H9 (cell line): ENCODE measurements around the gene TMEM234. TPM values are rescaled to one million over a fixed set of nuclear protein-coding genes. Genes with fewer than 3 reads are reported as not detected.

Experiments used
- DNase-seq: peaks from one replicate; pipeline ENCODE4 v3.0.0-alpha.2; 2017
- H2AFZ ChIP-seq: one replicate; pipeline ENCODE4 v1.6.1; 2013; ENCODE audit warnings: mild to moderate bottlenecking, low read length, control low read depth, moderate library complexity
- H2AK5ac ChIP-seq: 2 replicates; pipeline ENCODE4 v1.6.1; 2013; ENCODE audit warnings: low read length, control low read depth, mixed read lengths; ENCODE audit not compliant: insufficient read length
- H2BK120ac ChIP-seq: one replicate; pipeline ENCODE4 v1.6.1; 2013; ENCODE audit warnings: low read depth, mild to moderate bottlenecking, low read length, control low read depth, inconsistent platforms; ENCODE audit not compliant: poor library complexity, severe bottlenecking
- H2BK12ac ChIP-seq: 2 replicates; pipeline ENCODE4 v1.6.1; 2013; ENCODE audit warnings: low read length, control low read depth, mixed read lengths, low read depth; ENCODE audit not compliant: insufficient read length
- H2BK15ac ChIP-seq: 2 replicates; pipeline ENCODE4 v1.6.1; 2013; ENCODE audit warnings: low read depth, low read length, control low read depth
- H2BK20ac ChIP-seq: one replicate; pipeline ENCODE4 v1.6.1; 2013; ENCODE audit warnings: low read depth, mild to moderate bottlenecking, low read length, control low read depth, inconsistent platforms; ENCODE audit not compliant: poor library complexity, severe bottlenecking
- H2BK5ac ChIP-seq: 2 replicates; pipeline ENCODE4 v1.6.1; 2013; ENCODE audit warnings: low read length, control low read depth, mixed read lengths; ENCODE audit not compliant: insufficient read length
- H3K14ac ChIP-seq: 2 replicates; pipeline ENCODE4 v1.6.1; 2013; ENCODE audit warnings: low read length, control low read depth; ENCODE audit not compliant: insufficient read depth
- H3K18ac ChIP-seq: 2 replicates; pipeline ENCODE4 v1.6.1; 2013; ENCODE audit warnings: low read depth, mild to moderate bottlenecking, mixed read lengths, low read length, control low read depth; ENCODE audit not compliant: insufficient read length
- H3K23ac ChIP-seq: 2 replicates; pipeline ENCODE4 v1.6.1; 2013; ENCODE audit warnings: low read length, control low read depth, mixed read lengths, low read depth; ENCODE audit not compliant: insufficient read length
- H3K23me2 ChIP-seq: 2 replicates; pipeline ENCODE4 v1.6.1; 2013; ENCODE audit warnings: low read depth, mild to moderate bottlenecking, mixed read lengths, low read length, control low read depth; ENCODE audit not compliant: insufficient read length, poor library complexity, severe bottlenecking
- H3K27ac ChIP-seq: 2 replicates; pipeline ENCODE4 v1.5.1; 2013; ENCODE audit warnings: low read length, control low read depth, mixed read lengths, low read depth; ENCODE audit not compliant: insufficient read length
- H3K27me3 ChIP-seq: 2 replicates; pipeline ENCODE4 v1.6.1; 2013; ENCODE audit warnings: low read length, control low read depth, inconsistent platforms; ENCODE audit not compliant: insufficient read depth
- H3K4ac ChIP-seq: 2 replicates; pipeline ENCODE4 v1.6.1; 2013; ENCODE audit warnings: low read depth, mild to moderate bottlenecking, control low read depth, inconsistent platforms, low read length, moderate library complexity
- H3K4me1 ChIP-seq: 2 replicates; pipeline ENCODE4 v1.6.1; 2013; ENCODE audit warnings: low read length, control low read depth, inconsistent platforms; ENCODE audit not compliant: insufficient read depth
- H3K4me2 ChIP-seq: 2 replicates; pipeline ENCODE4 v1.6.1; 2013; ENCODE audit warnings: low read length, control low read depth, mixed read lengths; ENCODE audit not compliant: insufficient read length, insufficient read depth
- H3K56ac ChIP-seq: 2 replicates; pipeline ENCODE4 v1.6.1; 2013; ENCODE audit warnings: low read depth, mild to moderate bottlenecking, mixed read lengths, low read length, control low read depth; ENCODE audit not compliant: insufficient read length
- H3K79me1 ChIP-seq: 2 replicates; pipeline ENCODE4 v1.6.1; 2013; ENCODE audit warnings: low read depth, mild to moderate bottlenecking, moderate library complexity, low read length, control low read depth, inconsistent platforms; ENCODE audit not compliant: insufficient read depth, poor library complexity, severe bottlenecking
- H3K79me2 ChIP-seq: 2 replicates; pipeline ENCODE4 v1.6.1; 2013; ENCODE audit warnings: low read length, control low read depth, inconsistent platforms; ENCODE audit not compliant: insufficient read depth
- H3K9ac ChIP-seq: 2 replicates; pipeline ENCODE4 v1.6.1; 2013; ENCODE audit warnings: low read length, control low read depth, mixed read lengths; ENCODE audit not compliant: insufficient read length; ENCODE audit errors: extremely low read depth
- H3K9me3 ChIP-seq: one replicate; pipeline ENCODE4 v1.6.1; 2013; ENCODE audit warnings: low read depth, low read length, inconsistent platforms; ENCODE audit not compliant: control insufficient read depth
- H3T11ph ChIP-seq: one replicate; pipeline ENCODE4 v1.6.1; 2013; ENCODE audit warnings: mild to moderate bottlenecking, low read length, control low read depth, inconsistent platforms
- H4K20me1 ChIP-seq: one replicate; pipeline ENCODE4 v1.6.1; 2013; ENCODE audit not compliant: control insufficient read depth, insufficient read length, insufficient read depth
- H4K5ac ChIP-seq: 2 replicates; pipeline ENCODE4 v1.6.1; 2013; ENCODE audit warnings: low read depth, mild to moderate bottlenecking, mixed read lengths, low read length, control low read depth; ENCODE audit not compliant: insufficient read length
- H4K8ac ChIP-seq: replicated peaks from 2 replicates; pipeline ENCODE4 v1.6.1; 2013; ENCODE audit warnings: low read length, control low read depth, mixed read lengths, low read depth; ENCODE audit not compliant: insufficient read length
- H4K91ac ChIP-seq: 2 replicates; pipeline ENCODE4 v1.6.1; 2013; ENCODE audit warnings: low read depth, mild to moderate bottlenecking, moderate library complexity, mixed read lengths, low read length, control low read depth; ENCODE audit not compliant: insufficient read length
- H3K27ac Mint-ChIP-seq, 3 experiments: 2 replicates in 2 of 3; 3 replicates in 1 of 3; pipeline ENCODE4 v1.8.0; 2020 to 2021; ENCODE audit warnings: mixed read lengths in 3 of 3, mild to moderate bottlenecking in 1 of 3, moderate library complexity in 1 of 3
- H3K27me3 Mint-ChIP-seq: 2 replicates; pipeline ENCODE4 v1.8.0; 2021; ENCODE audit warnings: low read depth, mild to moderate bottlenecking, moderate library complexity, mixed read lengths
- H3K36me3 Mint-ChIP-seq, 3 experiments: 2 replicates in 2 of 3; 3 replicates in 1 of 3; pipeline ENCODE4 v1.8.0; 2020 to 2021; ENCODE audit warnings: low read depth in 3 of 3, mixed read lengths in 3 of 3; ENCODE audit not compliant: insufficient read depth in 1 of 3
- H3K4me1 Mint-ChIP-seq, 2 experiments: 2 replicates each; pipeline ENCODE4 v1.8.0; 2020; ENCODE audit warnings: mixed read lengths in 2 of 2
- H3K4me3 Mint-ChIP-seq, 2 experiments: 2 replicates in 1 of 2; 3 replicates in 1 of 2; pipeline ENCODE4 v1.8.0; 2020 to 2021; ENCODE audit warnings: mild to moderate bottlenecking in 2 of 2, mixed read lengths in 2 of 2, moderate library complexity in 1 of 2
- H3K9me3 Mint-ChIP-seq, 2 experiments: 2 replicates in 1 of 2; 3 replicates in 1 of 2; pipeline ENCODE4 v1.8.0; 2020; ENCODE audit warnings: mild to moderate bottlenecking in 2 of 2, mixed read lengths in 2 of 2, moderate library complexity in 1 of 2
- WGBS: extraction: QIAGEN DNeasy Blood & Tissue Kit; methylation state at CpG from one replicate; pipeline ENCODE4 v1.1.7; 2013; ENCODE audit warnings: missing lambda C conversion rate, low lambda C conversion rate, mixed read lengths; ENCODE audit not compliant: insufficient read length; ENCODE audit errors: extremely low coverage; 5-methylcytosine and 5-hydroxymethylcytosine counted together
- total RNA-seq: library from RNA; stranded (reverse); gene quantifications from 2 replicates; pipeline ENCODE4 v1.2.1, GENCODE V29; 2021
- TF ChIP-seq, protein P1 (sequence below): fragments of 200-600 bp; sonication (generic); conservative IDR thresholded peaks from 3 replicates; pipeline ENCODE4 v1.8.0; 2021; ENCODE audit warnings: antibody characterized with exemption, mild to moderate bottlenecking

TMEM234 gene
- total RNA-seq, 1 experiment from 2014 or later = 19.7 TPM

DNA sequence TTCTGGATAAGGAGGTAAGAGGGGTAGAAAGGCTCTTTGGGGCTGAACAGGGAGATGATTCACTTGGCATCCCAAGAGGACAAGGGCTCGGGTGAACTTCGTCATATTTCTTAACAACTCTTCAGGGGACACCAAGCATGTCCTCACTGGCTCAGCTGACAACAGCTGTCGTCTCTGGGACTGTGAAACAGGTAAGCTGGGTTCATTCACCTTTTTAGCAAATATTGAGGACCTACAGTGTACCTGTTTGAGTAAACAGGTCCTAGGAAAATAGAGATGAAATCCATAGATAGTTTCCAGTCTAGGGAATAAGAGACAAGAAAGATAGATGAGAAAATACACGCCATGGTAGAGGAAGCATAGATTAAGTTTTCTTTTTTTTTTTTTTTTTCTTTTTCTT is 2.1 kb upstream of the TMEM234 start:
- no peak overlapping the region for H4K91ac ChIP-seq
- H3K9me3 ChIP-seq = no peaks in the 10 kb centered on the region
- H3K27ac ChIP-seq = no peak overlapping the region
- no peaks in the 10 kb centered on the region for H3K27me3 ChIP-seq
- no peak overlapping the region for H2AK5ac ChIP-seq
- H3T11ph ChIP-seq = no peak overlapping the region
- peaks cover 17 to 25% of the 10 kb centered on the region in 2 experiments for H3K4me1 Mint-ChIP-seq
- no peak overlapping the region for H4K5ac ChIP-seq
- H3K4me2 ChIP-seq = no peak overlapping the region
- no peak overlapping the region for H2BK20ac ChIP-seq
- no peak overlapping the region for H2BK15ac ChIP-seq
- DNase-seq = no peak
- H3K4me1 ChIP-seq = peaks cover 7% of the 10 kb centered on the region; the same call in 1 of the 2 replicates
- peaks cover 3% of the 10 kb centered on the region; the same call in 1 of the 2 replicates for H3K79me2 ChIP-seq
- H3K9ac ChIP-seq = no peak overlapping the region
- H3K14ac ChIP-seq = no peak overlapping the region
- H2BK5ac ChIP-seq = no peak overlapping the region
- no peak overlapping the region for H3K56ac ChIP-seq
- no peak overlapping the region for H2BK120ac ChIP-seq
- peaks cover 40 to 60% (median 58%) of the 10 kb centered on the region in 3 experiments for H3K36me3 Mint-ChIP-seq
- no peak overlapping the region for H3K18ac ChIP-seq
- no peaks in the 10 kb centered on the region for H3K79me1 ChIP-seq
- no peak overlapping the region for H2AFZ ChIP-seq
- H3K9me3 Mint-ChIP-seq = no peaks in the 10 kb centered on the region
- no peak overlapping the region for H3K23ac ChIP-seq
- H3K23me2 ChIP-seq = peaks cover 7% of the 10 kb centered on the region
- peak overlapping the region; percentile 52 to 98 for H3K4me3 Mint-ChIP-seq
- WGBS = no CpG with 5 or more reads among the region's 4 CpGs
- peak overlapping the region; percentile 55 for H4K8ac ChIP-seq
- TF ChIP-seq, protein P1, sequence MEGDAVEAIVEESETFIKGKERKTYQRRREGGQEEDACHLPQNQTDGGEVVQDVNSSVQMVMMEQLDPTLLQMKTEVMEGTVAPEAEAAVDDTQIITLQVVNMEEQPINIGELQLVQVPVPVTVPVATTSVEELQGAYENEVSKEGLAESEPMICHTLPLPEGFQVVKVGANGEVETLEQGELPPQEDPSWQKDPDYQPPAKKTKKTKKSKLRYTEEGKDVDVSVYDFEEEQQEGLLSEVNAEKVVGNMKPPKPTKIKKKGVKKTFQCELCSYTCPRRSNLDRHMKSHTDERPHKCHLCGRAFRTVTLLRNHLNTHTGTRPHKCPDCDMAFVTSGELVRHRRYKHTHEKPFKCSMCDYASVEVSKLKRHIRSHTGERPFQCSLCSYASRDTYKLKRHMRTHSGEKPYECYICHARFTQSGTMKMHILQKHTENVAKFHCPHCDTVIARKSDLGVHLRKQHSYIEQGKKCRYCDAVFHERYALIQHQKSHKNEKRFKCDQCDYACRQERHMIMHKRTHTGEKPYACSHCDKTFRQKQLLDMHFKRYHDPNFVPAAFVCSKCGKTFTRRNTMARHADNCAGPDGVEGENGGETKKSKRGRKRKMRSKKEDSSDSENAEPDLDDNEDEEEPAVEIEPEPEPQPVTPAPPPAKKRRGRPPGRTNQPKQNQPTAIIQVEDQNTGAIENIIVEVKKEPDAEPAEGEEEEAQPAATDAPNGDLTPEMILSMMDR = no peak
- H3K4ac ChIP-seq = no peak overlapping the region
- H4K20me1 ChIP-seq = no peaks in the 10 kb centered on the region
- H3K27ac Mint-ChIP-seq = peak overlapping the region in 1 of 3 experiments; percentile 79; a peak in 2 of 7 replicates
- no peaks in the 10 kb centered on the region for H3K27me3 Mint-ChIP-seq
- H2BK12ac ChIP-seq = no peak overlapping the region
